Measurements from ENCODE around the gene CD9. TPM values are rescaled to one million over a fixed set of nuclear protein-coding genes. Genes with fewer than 3 reads are reported as not detected.

CD9 gene
- total and polyA plus RNA-seq, 2 of the 8 experiments (the other 6 are each of a cell fraction or from before 2014, with no cell fraction given) = 168 to 319 TPM

DNA sequence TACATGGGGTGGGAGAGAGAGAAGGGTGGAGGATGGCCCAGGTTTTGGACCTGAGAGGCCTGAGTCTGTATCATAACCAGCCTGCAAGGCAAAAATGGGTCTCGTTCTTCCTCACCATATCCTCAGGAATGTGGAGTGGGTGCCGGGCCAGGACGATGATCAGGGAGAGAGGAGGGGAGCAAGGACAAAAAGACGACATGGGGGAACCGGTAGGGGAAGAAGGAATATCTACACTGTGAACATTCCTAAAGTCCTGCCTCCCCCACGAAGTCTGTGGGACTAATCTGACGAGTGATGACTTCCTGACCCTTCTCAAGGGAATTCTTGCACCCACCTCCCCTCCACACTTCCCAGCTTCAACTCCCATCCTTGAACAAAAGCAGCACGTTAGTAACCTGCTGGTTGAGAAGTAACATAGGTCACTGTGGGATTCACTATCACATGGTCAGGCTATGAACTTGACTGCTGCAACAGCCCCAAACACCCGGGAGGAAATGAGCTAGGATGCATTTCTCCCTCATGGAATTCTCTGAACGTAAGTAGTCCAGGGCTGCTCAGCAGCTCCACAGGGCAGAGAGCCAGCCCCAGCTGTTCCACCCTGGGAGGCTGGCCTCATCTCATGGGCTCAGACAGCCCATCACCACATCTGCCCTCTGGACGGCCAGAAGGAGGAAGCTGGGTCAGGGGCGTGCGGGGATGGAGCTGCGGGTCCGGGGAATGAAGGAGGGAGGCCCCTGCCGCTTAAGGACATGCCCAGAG lies 38.9 kb upstream of the CD9 start:
- Histone ChIP-seq H2AFZ (ENCODE audit: low read length) (no peak overlapping the region), H3K27me3 (replicated peaks in 1 of 4; ENCODE audit: control insufficient read depth in 3 of 4, extremely low read depth in 1 of 4, insufficient read depth in 3 of 4, low read length in 3 of 4) (no peaks in the 10 kb centered on the region), H2BK5ac (ENCODE audit: low read depth, low read length) (no peak overlapping the region), H3K27ac (ENCODE audit: low read depth, low read length) (no peak overlapping the region), H2AK5ac (ENCODE audit: low read depth, low read length) (no peak overlapping the region), H3K9me3 (ENCODE audit: insufficient read depth in 2 of 2, low read depth in 1 of 2, low read length in 1 of 2) (no peaks in the 10 kb centered on the region; a peak in 1 of 4 replicates), H2BK20ac (ENCODE audit: low read length) (no peak overlapping the region), H3K79me1 (ENCODE audit: low read depth, low read length) (no peaks in the 10 kb centered on the region), H3K9ac (replicated peaks in 1 of 4; ENCODE audit: extremely low read depth in 1 of 4, low read depth in 3 of 4, low read length in 3 of 4) (no peak overlapping the region), H4K91ac (replicated peaks; ENCODE audit: insufficient read length, low read length) (no peak overlapping the region), H3K4me2 (ENCODE audit: insufficient read depth in 1 of 2, low read depth in 2 of 2, low read length in 2 of 2) (no peak overlapping the region), H3K23ac (ENCODE audit: insufficient read length) (no peak overlapping the region), H3K4me1 (replicated peaks in 1 of 4; ENCODE audit: control insufficient read depth in 3 of 4, insufficient read depth in 4 of 4, low read length in 3 of 4) (no peaks in the 10 kb centered on the region), H3K23me2 (ENCODE audit: low read depth, low read length) (no peaks in the 10 kb centered on the region), H4K20me1 (replicated peaks in 1 of 2; ENCODE audit: control insufficient read depth in 1 of 2, insufficient read depth in 2 of 2, low read length in 2 of 2) (no peaks in the 10 kb centered on the region), H2BK12ac (ENCODE audit: low read depth, low read length) (no peak overlapping the region), H3K36me3 (ENCODE audit: control insufficient read depth in 2 of 4, insufficient read depth in 4 of 4, low read length in 3 of 4) (no peaks in the 10 kb centered on the region), H4K5ac (ENCODE audit: insufficient read length, low read depth, low read length) (no peak overlapping the region), H2BK15ac (ENCODE audit: low read length) (no peak overlapping the region), H3K14ac (ENCODE audit: insufficient read length) (no peak overlapping the region), H3K79me2 (ENCODE audit: control insufficient read depth in 1 of 2, insufficient read depth in 2 of 2, low read length in 2 of 2) (no peaks in the 10 kb centered on the region), H3K4me3 (ENCODE audit: extremely low read depth in 1 of 4, insufficient read depth in 2 of 4, low read depth in 3 of 4, low read length in 4 of 4) (no peak overlapping the region), H3K18ac (ENCODE audit: extremely low read depth, low read length) (no peak overlapping the region), H2BK120ac (replicated peaks; ENCODE audit: low read depth, low read length) (no peak overlapping the region), H4K8ac (ENCODE audit: extremely low read depth, insufficient read depth, low read length) (no peak overlapping the region), H3K56ac (replicated peaks; ENCODE audit: insufficient read length, low read depth, low read length) (no peak overlapping the region), H3K4ac (replicated peaks; ENCODE audit: insufficient read length, low read depth, low read length) (no peak overlapping the region)
- ChIA-PET CTCF (ENCODE audit: partially characterized antibody) (interaction anchor here (1.0 to 2.7 kb wide), 6 partner anchors 8 to 47 kb away, joined by 3 to 8 read pairs (median 3); no protein-coding TSS in a partner anchor), POLR2A (ENCODE audit: partially characterized antibody) (interaction anchor here (0.6 kb wide), 1 partner anchor 327 kb away, joined by 3 read pairs; no protein-coding TSS in a partner anchor)
- WGBS, 2 experiments (ENCODE audit: extremely low coverage in 1 of 2, insufficient coverage in 1 of 2, insufficient read length in 1 of 2, insufficient replicate concordance in 2 of 2, low coverage in 1 of 2, low lambda C conversion rate in 2 of 2, missing lambda C conversion rate in 1 of 2) = 83% methylated on average over 16 of the region's 16 CpGs; no CpG with 5 or more reads in 1 of the 2 experiments
- no peak for FAIRE-seq
- no peak for DNase-seq (ENCODE audit: low read depth in 1 of 2, low spot score in 2 of 2)
- TF ChIP-seq CTBP2 (IDR thresholded peaks at IDR 0.05; ENCODE audit: borderline replicate concordance, insufficient read depth, insufficient read length, low read length) = no peak
- TF ChIP-seq ASH2L (IDR thresholded peaks at IDR 0.05; ENCODE audit: low read length) = no peak

Measured in H1 (cell line).